NCI-H1417 (cell line): ENCODE data around the gene TMEM161A.
"Not testable (repeated sequence)": the region's sequence is repeated elsewhere in the genome, so short reads cannot be mapped to it uniquely, and the experiment has no call there.

Experiments used
- DNase-seq, 3 experiments: peaks; one replicate each; lab custom pipeline; 2025; lab: John Stamatoyannopoulos, UW

Gene TMEM161A

GRCh38 chr19:19138109-19138981, at the start of gene TMEM161A:
Gene TMEM161A, minus strand, starts transcription at chr19:19138478. Its CDS starts 50 bp downstream, at chr19:19138428.
- peak; percentile 92 to 98 (median 96) for DNase-seq

DNA sequence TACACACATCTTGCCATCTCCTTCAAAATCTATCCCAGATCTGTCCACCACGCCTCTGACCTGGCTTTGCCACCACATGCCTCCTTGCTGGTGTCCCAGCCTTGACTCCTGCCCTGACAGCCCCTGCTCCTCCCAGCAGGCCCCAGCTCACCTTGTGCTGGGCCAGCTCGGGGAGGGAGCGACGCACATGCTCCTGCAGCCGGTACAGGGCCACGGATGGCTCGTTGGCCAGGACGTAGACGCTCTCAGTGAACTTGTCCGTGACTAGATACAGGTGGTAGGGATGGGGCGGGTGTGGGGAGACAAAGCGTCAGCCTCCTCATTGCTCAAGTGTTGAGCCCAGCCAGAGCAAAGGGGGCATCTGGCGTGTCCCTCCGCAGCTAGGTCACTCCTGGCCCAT, 48.5 kb upstream of the TMEM161A start:
- no peak for DNase-seq

DNA sequence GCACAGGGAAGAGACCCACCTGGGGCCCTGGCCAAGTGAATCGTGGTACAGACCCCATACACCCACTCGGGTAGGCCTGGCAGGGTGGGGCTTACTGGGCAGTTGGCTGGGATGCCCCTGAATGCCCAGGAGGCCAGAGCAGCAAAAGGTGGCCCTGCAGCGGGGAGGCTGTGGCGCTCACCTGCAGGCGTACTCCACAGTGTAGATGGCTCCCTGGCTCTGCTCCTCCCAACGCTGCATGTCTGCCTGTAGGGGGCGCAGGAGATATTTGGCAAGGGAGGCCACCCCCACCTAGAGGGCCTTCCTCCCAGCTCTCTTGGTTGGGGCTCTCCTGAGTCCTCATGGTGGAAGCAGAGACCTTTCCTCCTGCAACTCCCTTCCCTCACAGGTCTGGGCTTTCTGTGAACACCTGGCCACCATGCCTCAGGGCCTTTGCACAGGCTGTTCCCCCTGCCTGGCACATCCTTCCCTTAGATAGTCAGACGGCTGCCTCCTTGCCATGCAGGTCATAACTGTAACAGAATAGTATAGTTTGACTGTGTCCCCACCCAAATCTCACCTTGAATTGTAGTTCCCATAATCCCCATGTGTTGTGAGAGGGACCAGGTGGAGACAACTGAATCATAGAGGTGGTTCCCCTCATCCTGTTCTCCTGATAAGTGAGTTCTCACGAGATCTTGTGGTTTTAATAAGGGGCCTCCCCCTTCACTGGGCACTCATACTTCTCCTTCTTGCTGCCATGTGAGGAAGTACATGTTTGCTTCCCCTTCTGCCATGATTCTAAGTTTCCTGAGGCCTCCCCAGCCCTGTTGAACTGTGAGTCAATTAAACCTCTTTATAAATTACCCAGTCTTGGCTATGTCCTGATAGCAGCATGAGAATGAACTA, 47.8 kb upstream of the TMEM161A start:
- DNase-seq = peak; percentile 4 to 58 (median 18)

GRCh38 chr19:19181488-19181998, 43.3 kb upstream of the TMEM161A start:
- no peak for DNase-seq

GRCh38 chr19:19179548-19180441, 41.5 kb upstream of the TMEM161A start:
- no peak for DNase-seq

- DNase-seq = no peak
These were observed 38.7 kb upstream of the TMEM161A start for GRCh38 chr19:19176950-19177349.

GRCh38 chr19:19173243-19173642, 35.0 kb upstream of the TMEM161A start:
- not testable (repeated sequence) for DNase-seq

- DNase-seq = no peak
These were observed 33.7 kb upstream of the TMEM161A start for GRCh38 chr19:19171821-19172532.

DNA sequence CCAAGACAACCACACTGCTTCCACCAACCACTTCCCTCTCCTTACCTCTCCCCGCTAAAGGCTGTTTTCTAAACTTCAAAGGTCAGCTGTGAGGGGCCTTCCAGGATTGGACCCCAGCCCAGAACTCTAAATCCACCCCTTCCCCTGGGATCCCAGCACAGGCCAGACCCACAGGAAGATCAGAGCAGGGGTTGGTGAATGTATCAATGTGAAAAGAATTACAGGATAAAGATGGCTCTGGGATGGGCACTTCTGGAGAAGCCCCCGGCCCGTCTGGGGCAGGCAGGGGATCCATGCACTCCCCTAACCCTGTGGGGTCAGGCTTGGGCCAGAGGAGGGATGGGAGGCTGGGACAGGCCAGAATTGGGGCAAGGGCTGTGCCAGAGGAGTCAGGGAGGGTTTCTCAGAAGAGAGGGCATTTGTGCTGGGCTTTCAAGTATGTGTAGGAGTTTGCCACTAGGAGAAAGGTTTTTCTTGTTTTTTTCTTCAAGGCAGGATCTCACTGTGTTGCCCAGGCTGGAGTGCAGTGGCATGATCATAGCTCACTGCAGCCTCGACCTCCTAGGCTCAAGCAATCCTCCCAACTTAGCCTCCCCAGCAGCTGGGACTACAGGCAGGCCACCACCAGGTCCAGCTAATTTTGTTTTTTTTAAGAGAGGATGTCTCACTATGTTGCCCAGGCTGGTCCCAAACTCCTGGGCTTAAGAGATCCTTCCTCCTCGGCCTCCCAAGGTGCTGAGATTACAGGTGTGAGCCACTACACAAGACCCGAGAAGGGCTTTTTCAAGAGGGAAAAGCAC, 32.8 kb upstream of the TMEM161A start:
- DNase-seq = no peak

DNA sequence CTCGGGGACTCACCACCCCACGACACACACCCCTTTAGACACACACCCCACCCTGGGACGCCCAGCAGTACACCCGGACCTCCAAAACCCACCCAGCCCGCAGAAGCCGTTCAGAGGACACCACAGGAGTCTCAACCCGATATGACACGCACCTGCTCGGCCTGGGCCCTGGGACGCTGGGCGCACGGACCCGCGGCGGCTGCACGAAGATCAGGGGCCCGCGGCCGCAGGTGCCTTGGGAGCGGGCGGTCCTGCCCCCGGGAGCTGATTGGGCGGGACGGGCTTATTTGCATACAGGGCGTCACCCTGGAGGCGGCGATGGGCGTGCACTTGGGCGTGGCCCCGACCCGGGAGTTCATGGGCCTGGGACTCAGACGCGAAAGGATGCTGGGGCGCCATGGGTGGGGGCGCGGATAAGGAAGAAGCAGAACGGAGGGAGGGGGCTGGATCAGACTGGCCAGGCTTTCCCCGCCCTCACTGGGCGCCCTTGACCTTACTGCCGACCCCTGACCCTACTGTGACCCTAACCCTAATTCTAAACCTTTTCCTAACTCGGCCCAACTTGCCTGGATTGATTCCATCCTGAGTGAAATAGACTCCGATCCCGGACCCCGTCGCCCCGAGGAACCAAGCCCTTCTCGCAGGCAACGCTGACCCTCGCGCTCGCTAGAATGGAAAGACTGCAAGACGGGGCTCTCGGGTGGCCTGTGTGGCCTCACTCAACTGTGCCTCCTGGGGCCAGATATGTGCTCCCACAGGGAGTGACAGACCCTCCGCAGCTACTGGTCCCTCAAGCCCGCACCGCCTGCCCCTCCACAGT, 32.0 kb upstream of the TMEM161A start, which contains the start of gene MEF2B:
TSS of gene MEF2B (minus strand) at position 211 of the 820 bp plus-strand sequence. CDS start 19,528 bp downstream, outside the sequence.
- DNase-seq = peak in 1 of 3 experiments; percentile 41

DNA sequence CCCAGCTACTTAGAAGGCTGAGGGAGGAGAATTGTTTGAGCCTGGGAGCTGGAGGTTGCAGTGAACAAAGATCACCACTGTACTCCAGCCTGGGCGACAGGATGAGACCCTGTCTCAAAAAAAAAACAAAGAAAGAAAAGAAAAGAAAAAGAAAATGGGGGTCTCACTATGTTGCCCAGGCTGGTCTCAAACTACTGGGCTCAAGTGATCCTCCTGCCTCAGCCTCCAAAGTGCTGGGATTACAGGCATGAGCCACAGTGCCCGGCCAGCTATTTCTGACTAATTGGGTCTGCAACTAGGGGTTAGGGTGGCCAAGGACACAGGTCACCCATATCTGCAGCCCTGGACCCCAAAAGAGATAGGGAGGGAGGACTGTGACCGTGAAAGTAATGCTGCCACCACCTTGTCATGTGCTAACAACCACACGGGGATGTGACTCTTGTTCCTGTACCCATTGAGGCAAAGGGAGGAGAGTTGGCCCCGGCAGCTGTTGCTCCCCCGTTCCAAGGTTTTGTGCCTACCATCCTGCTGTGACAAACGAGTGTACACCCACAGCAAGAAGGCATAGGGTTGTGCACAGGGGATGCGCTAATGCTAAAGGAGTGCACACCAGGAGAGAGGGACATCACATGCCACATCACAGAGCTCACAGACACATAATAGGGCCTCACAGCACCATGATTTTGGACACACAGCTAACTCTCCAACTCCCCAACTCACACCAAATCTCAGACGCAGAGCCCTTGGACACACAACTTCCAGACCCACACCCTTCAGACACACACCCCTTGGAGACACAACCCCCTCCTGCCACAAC, 31.2 kb upstream of the TMEM161A start:
- DNase-seq = no peak

DNA sequence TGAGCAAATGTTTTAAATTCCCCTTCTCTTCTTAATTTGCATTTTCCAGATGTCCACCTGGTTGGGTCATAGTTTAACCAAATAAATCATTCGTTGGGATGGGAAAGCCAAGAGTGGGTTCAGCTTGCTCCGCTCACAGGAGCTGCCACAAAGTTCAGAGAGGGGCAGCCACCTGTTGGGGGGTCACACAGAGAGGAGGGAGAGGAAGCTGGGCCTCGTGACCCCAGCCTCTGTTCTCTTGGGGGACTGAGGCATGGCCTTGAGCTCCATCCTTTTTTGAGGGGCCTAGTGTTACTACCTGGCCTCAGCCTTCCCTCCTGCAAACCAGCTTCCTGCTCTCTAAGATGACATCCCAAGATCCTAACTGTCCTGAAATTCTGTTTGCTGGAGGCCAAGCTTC, 29.3 kb upstream of the TMEM161A start:
- DNase-seq = no peak

GRCh38 chr19:19165396-19165795, 27.1 kb upstream of the TMEM161A start:
- DNase-seq = no peak

GRCh38 chr19:19162495-19162894, 24.2 kb upstream of the TMEM161A start:
- DNase-seq = no peak

DNA sequence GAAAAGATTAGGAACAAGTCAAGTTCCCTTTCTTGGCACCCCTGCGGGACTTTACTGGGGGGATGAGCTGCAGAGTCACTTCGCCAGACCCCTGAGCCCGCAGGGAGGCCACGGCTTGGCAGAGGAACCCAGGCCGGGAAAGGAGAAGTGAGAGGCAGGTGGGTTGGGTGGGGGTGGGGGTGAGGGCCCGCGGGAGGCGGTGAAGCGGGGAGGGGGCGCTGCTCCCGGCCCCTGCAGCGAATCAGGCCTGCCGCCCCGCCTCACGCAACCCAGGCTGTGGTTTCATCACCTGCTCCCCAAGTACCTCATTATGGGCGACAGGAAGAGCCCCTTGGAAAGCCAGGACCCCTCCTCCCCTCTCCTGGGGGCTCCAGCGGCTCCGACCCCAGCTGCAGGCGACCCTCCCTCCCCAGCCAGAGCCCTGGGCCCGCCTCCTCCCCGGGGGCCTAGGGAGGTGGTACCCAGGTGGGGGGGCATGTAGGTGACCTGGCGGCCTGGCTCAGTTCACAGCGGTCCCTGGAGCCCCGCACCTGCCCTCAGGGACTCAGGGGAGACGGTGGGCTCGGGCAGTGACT, 22.3 kb upstream of the TMEM161A start:
- DNase-seq = no peak

- DNase-seq = no peak
These were observed 21.3 kb upstream of the TMEM161A start for GRCh38 chr19:19159534-19159933.

GRCh38 chr19:19157808-19158207, 19.5 kb upstream of the TMEM161A start:
- DNase-seq = no peak
